Transverse colon (tissue), 4 donors: ENCODE data around the gene MYLK. TPM values are rescaled to one million over a fixed set of nuclear protein-coding genes. Genes with fewer than 3 reads are reported as not detected.

ENCODE experiments used
- DNase-seq: peaks from one replicate; pipeline ENCODE4 v3.0.0-alpha.2; 2019
- H3K27ac ChIP-seq, 4 donors: fragments of 200-600 bp; sonication (generic); 2 replicates each; pipeline ENCODE4 v1.5.1; 2016 to 2018; ENCODE audit warnings: inconsistent platforms in 4 of 4
- H3K27me3 ChIP-seq: fragments of 200-600 bp; sonication (generic); 2 replicates; pipeline ENCODE4 v1.5.1; 2017; ENCODE audit warnings: inconsistent platforms
- H3K36me3 ChIP-seq, 4 donors: fragments of 200-600 bp; sonication (generic); 2 replicates each; pipeline ENCODE4 v1.5.1; 2017 to 2019; ENCODE audit warnings: inconsistent platforms in 4 of 4
- H3K4me1 ChIP-seq, 4 donors: fragments of 200-600 bp; sonication (generic); 2 replicates each; pipeline ENCODE4 v1.5.1; 2017 to 2020; ENCODE audit warnings: inconsistent platforms in 4 of 4
- H3K4me3 ChIP-seq, 4 donors: fragments of 200-600 bp; sonication (generic); 1 replicate in 1 of 4; 2 replicates in 3 of 4; pipeline versions ENCODE4 v1.5.1 to v1.6.1; 2017 to 2019; ENCODE audit warnings: inconsistent platforms in 4 of 4
- H3K9me3 ChIP-seq, 2 donors: fragments of 200-600 bp; sonication (generic); 2 replicates each; pipeline ENCODE4 v1.5.1; 2017 to 2019; ENCODE audit warnings: inconsistent platforms in 2 of 2
- EP300 ChIP-seq: sonication (generic); formaldehyde crosslinking; IDR thresholded peaks from one replicate; pipeline ENCODE4 v1.6.1; 2017; ENCODE audit warnings: antibody characterized with exemption, low read depth
- POLR2A ChIP-seq: fragments of 450-650 bp; IDR thresholded peaks from one replicate; pipeline ENCODE4 v1.6.1; 2016; ENCODE audit warnings: antibody characterized with exemption, mild to moderate bottlenecking, moderate library complexity
- POLR2AphosphoS5 ChIP-seq, 3 donors: sonication (generic); formaldehyde crosslinking; IDR thresholded peaks; one replicate each; pipeline ENCODE4 v1.6.1; 2016; ENCODE audit warnings: antibody characterized with exemption in 3 of 3
- WGBS, 2 donors: methylation state at CpG; one replicate each; pipeline ENCODE4 v1.1.5; 2018; ENCODE audit warnings: low coverage in 1 of 2; 5-methylcytosine and 5-hydroxymethylcytosine counted together
- in situ Hi-C, 4 donors: fragments of 200-750 bp; cut with MboI; loops; one replicate each; pipeline versions ENCODE4 v1.15.0 to v1.15.1; 2017; ENCODE audit warnings: low sequenced_read_pairs in 3 of 4, low pct_ligation_motif_present in 1 of 4, low pct_unique_long_range_greater_than_20kb in 1 of 4
- intact Hi-C: fragments of 100-400 bp; cut with DNase I; formaldehyde crosslinking; loops from one replicate; pipeline ENCODE4 v1.15.1; 2023; ENCODE audit warnings: low total_unique reads
- total RNA-seq, 4 donors: library from RNA; depleted of rRNA; stranded (reverse); fragments of >200 nt; gene quantifications; one replicate each; pipeline ENCODE4 v1.1.0, GENCODE V29; 2016
- TF ChIP-seq, protein P1 (sequence below), 5 experiments: fragments of 200-600 bp in 3 of 5; fragments of 450-650 bp in 2 of 5; sonication (generic) in 3 of 5; IDR thresholded peaks; 1 replicate in 2 of 5; 2 replicates in 3 of 5; pipeline ENCODE4 v1.5.1; 2016 to 2017; ENCODE audit warnings: antibody characterized with exemption in 5 of 5, inconsistent platforms in 3 of 5, mild to moderate bottlenecking in 2 of 5, moderate library complexity in 1 of 5

The MYLK gene
- total RNA-seq, 4 donors from 2014 or later, result 230 to 527 (median 349) TPM

- Histone ChIP-seq H3K27me3 (no peaks in the 10 kb centered on the region), H3K36me3 (peaks cover 0 to 16% (median 5%) of the 10 kb centered on the region in 4 donors), H3K9me3 (no peaks in the 10 kb centered on the region), H3K27ac (no peak overlapping the region), H3K4me3 (no peak overlapping the region), H3K4me1 (no peaks in the 10 kb centered on the region)
- no peak for TF ChIP-seq POLR2A
- no peak for TF ChIP-seq POLR2AphosphoS5 (IDR thresholded peaks at IDR 0.05)
- TF ChIP-seq, protein P1, sequence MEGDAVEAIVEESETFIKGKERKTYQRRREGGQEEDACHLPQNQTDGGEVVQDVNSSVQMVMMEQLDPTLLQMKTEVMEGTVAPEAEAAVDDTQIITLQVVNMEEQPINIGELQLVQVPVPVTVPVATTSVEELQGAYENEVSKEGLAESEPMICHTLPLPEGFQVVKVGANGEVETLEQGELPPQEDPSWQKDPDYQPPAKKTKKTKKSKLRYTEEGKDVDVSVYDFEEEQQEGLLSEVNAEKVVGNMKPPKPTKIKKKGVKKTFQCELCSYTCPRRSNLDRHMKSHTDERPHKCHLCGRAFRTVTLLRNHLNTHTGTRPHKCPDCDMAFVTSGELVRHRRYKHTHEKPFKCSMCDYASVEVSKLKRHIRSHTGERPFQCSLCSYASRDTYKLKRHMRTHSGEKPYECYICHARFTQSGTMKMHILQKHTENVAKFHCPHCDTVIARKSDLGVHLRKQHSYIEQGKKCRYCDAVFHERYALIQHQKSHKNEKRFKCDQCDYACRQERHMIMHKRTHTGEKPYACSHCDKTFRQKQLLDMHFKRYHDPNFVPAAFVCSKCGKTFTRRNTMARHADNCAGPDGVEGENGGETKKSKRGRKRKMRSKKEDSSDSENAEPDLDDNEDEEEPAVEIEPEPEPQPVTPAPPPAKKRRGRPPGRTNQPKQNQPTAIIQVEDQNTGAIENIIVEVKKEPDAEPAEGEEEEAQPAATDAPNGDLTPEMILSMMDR (IDR thresholded peaks at IDR 0.05), result no peak
- TF ChIP-seq EP300, result no peak
- intact Hi-C loops (no loop called here), in situ Hi-C loops (no loop called here)
- no peak for DNase-seq
Measured at GRCh38 chr3:123611082-123611481, 273.1 kb downstream of the MYLK start.

- 77% methylated on average over 3 of the region's 3 CpGs; no CpG with 5 or more reads in 1 of the 2 donors for WGBS, 2 donors
- no peak overlapping the region for H3K27ac ChIP-seq
Measured at GRCh38 chr3:123610331-123610730, 273.8 kb downstream of the MYLK start.

DNA sequence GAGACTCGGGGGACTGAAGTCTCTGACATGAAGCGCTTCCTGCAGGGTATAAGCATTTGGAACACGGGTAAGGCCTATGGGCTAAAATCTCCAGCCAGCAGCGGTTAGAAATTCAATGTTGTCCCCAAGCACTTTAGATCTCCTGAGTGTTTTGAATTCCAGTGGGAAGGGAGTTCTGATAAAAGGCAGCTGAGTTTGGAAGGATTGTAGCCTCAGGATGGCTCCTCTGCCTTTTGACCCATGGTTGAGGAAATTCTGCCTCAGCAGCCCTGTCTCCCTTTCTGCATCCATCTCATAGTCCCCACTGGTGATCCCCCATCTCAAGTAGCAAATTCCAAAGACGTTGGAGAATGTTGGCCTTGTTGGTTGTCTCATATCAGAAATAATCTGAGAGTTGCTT is 275.1 kb downstream of the MYLK start:
- peak in 1 of 3 donors; percentile 32 for TF ChIP-seq POLR2AphosphoS5 (IDR thresholded peaks at IDR 0.05)
- TF ChIP-seq, protein P1 (IDR thresholded peaks at IDR 0.05), result no peak
- in situ Hi-C loops (no loop called here), intact Hi-C loops (no loop called here)
- no peaks in the 10 kb centered on the region for H3K4me1 ChIP-seq
- peak overlapping the region in 1 of 4 donors; percentile 24 for H3K27ac ChIP-seq
- H3K4me3 ChIP-seq, result no peak overlapping the region
- WGBS, 2 donors, result 60 to 66% methylated on average over 1 to 5 of the region's 5 CpGs
- no peak for DNase-seq
- H3K9me3 ChIP-seq, result no peaks in the 10 kb centered on the region
- peaks cover 0 to 10% (median 5%) of the 10 kb centered on the region in 4 donors for H3K36me3 ChIP-seq
- H3K27me3 ChIP-seq, result no peaks in the 10 kb centered on the region

More at GRCh38 chr3:123610331-123610730, 273.8 kb downstream of the MYLK start:
- Histone ChIP-seq H3K27me3 (no peaks in the 10 kb centered on the region), H3K4me1 (no peaks in the 10 kb centered on the region), H3K36me3 (peaks cover 0 to 16% (median 5%) of the 10 kb centered on the region in 4 donors), H3K4me3 (no peak overlapping the region), H3K9me3 (no peaks in the 10 kb centered on the region)
- intact Hi-C loops, result no loop called here
- no peak for DNase-seq
- in situ Hi-C loops, result no loop called here
- TF ChIP-seq POLR2AphosphoS5 (IDR thresholded peaks at IDR 0.05) (no peak), POLR2A (no peak)

- Histone ChIP-seq H3K9me3 (no peaks in the 10 kb centered on the region), H3K27me3 (no peaks in the 10 kb centered on the region), H3K36me3 (peaks cover 0 to 10% (median 2%) of the 10 kb centered on the region in 4 donors), H3K4me1 (no peaks in the 10 kb centered on the region), H3K27ac (no peak overlapping the region), H3K4me3 (no peak overlapping the region)
- in situ Hi-C loops (no loop called here), intact Hi-C loops (no loop called here)
- TF ChIP-seq POLR2A (no peak), EP300 (no peak), POLR2AphosphoS5 (IDR thresholded peaks at IDR 0.05) (no peak)
- TF ChIP-seq, protein P1 (IDR thresholded peaks at IDR 0.05), result no peak
- DNase-seq, result no peak
- 93 to 100% methylated on average over 2 to 3 of the region's 3 CpGs for WGBS, 2 donors
Measured at GRCh38 chr3:123608263-123608937, 275.7 kb downstream of the MYLK start.

- H3K27ac ChIP-seq, result no peak overlapping the region
- no peaks in the 10 kb centered on the region for H3K36me3 ChIP-seq
- H3K4me1 ChIP-seq, result peaks cover 5 to 10% (median 7%) of the 10 kb centered on the region in 4 donors
- H3K4me3 ChIP-seq, result no peak overlapping the region
- H3K27me3 ChIP-seq, result no peaks in the 10 kb centered on the region
- DNase-seq, result no peak
- TF ChIP-seq POLR2A (no peak), EP300 (no peak), POLR2AphosphoS5 (IDR thresholded peaks at IDR 0.05) (no peak)
- TF ChIP-seq, protein P1 (IDR thresholded peaks at IDR 0.05), result no peak
- H3K9me3 ChIP-seq, result no peaks in the 10 kb centered on the region
- in situ Hi-C loops (no loop called here), intact Hi-C loops (no loop called here)
Measured at GRCh38 chr3:123606527-123606926, 277.6 kb downstream of the MYLK start.
